ENCODE measurements around the gene TRAP1.

DNA sequence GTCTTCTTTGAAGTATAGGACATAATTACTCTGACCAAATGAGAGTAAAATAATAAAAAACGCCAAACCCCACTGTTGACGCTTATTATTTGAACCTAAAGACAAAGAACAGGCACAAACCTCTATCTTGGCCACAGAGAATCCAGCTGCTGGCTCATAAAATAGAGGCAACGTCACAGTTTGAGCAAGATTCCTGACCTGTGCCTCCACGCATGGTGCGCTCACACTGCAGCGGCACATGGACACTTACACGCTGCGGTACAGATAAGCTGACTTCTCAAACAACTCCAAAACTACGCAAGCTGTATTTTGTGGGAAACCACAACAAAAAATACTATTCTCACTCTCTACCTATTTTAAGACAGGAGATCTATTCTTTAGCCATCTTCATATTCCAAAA is 38.8 kb upstream of the TRAP1 start:
- TF ChIP-seq, protein P1, sequence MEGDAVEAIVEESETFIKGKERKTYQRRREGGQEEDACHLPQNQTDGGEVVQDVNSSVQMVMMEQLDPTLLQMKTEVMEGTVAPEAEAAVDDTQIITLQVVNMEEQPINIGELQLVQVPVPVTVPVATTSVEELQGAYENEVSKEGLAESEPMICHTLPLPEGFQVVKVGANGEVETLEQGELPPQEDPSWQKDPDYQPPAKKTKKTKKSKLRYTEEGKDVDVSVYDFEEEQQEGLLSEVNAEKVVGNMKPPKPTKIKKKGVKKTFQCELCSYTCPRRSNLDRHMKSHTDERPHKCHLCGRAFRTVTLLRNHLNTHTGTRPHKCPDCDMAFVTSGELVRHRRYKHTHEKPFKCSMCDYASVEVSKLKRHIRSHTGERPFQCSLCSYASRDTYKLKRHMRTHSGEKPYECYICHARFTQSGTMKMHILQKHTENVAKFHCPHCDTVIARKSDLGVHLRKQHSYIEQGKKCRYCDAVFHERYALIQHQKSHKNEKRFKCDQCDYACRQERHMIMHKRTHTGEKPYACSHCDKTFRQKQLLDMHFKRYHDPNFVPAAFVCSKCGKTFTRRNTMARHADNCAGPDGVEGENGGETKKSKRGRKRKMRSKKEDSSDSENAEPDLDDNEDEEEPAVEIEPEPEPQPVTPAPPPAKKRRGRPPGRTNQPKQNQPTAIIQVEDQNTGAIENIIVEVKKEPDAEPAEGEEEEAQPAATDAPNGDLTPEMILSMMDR (conservative IDR thresholded peaks at IDR 0.05; ENCODE audit: low read depth, low read length): no peak
- TF ChIP-seq EZH2phosphoT487 (IDR thresholded peaks at IDR 0.05; ENCODE audit: borderline replicate concordance, low read length): no peak

All from PC-3 (cell line).